ENCODE results near the gene CILP2. TPM values are rescaled to one million over a fixed set of nuclear protein-coding genes. Genes with fewer than 3 reads are reported as not detected.

Gene CILP2, protein sequence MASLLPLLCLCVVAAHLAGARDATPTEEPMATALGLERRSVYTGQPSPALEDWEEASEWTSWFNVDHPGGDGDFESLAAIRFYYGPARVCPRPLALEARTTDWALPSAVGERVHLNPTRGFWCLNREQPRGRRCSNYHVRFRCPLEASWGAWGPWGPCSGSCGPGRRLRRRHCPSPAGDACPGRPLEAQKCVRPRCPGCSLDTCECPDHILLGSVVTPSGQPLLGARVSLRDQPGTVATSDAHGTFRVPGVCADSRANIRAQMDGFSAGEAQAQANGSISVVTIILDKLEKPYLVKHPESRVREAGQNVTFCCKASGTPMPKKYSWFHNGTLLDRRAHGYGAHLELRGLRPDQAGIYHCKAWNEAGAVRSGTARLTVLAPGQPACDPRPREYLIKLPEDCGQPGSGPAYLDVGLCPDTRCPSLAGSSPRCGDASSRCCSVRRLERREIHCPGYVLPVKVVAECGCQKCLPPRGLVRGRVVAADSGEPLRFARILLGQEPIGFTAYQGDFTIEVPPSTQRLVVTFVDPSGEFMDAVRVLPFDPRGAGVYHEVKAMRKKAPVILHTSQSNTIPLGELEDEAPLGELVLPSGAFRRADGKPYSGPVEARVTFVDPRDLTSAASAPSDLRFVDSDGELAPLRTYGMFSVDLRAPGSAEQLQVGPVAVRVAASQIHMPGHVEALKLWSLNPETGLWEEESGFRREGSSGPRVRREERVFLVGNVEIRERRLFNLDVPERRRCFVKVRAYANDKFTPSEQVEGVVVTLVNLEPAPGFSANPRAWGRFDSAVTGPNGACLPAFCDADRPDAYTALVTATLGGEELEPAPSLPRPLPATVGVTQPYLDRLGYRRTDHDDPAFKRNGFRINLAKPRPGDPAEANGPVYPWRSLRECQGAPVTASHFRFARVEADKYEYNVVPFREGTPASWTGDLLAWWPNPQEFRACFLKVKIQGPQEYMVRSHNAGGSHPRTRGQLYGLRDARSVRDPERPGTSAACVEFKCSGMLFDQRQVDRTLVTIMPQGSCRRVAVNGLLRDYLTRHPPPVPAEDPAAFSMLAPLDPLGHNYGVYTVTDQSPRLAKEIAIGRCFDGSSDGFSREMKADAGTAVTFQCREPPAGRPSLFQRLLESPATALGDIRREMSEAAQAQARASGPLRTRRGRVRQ
- total RNA-seq (ENCODE audit: unreplicated experiment): 40.9 TPM
- long read RNA-seq, full-length matches to known transcripts: 3 of 5 reads
- long read RNA-seq, partial matches to known transcripts: 1 of 5 reads
- long read RNA-seq, other reads (novel, unspliced or antisense): 1 of 5 reads

DNA sequence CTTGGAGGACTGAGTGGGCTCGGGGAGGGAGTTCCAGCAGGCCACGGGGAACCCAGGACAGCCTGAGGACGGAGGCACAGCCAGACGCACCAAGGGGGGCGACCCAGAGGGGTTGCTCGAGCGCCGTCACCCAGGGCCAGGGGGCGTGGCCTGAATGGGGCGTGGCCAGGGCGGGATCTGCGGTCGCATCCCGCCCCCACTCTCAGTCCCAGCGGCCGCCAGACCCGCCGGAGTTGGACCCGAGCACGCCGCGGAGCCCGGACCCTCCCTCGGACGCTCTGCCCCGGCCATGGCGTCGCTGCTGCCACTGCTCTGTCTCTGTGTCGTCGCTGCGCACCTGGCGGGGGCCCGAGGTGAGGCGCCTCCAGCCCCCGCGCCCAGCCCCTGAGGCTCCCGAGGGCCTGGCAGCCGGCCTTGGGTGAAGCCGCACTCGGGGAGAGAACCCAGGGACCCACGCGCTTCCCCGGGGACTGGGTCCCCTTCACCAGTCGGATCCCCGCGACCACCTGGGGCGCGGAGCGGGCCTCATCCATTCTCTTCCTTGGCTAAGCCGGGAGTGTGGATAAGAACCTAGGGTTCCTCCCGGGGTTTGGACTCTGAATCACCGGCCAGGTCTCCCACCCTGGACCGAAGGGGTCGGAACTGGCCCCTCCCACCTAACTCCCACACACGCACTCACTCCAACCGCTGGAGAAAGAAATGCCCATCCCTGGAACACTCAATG is at the start of gene CILP2:
Gene CILP2, plus strand, starts transcription at position 205 of the 724 bp plus-strand sequence. Its CDS starts 85 bp downstream, at position 290.
- Mint-ChIP-seq H3K27ac (ENCODE audit: unreplicated experiment) (peak within 1 kb of the TSS; percentile 57), H3K9me3 (ENCODE audit: unreplicated experiment) (peaks cover 11% of the 10 kb centered on the region), H3K27me3 (ENCODE audit: unreplicated experiment) (peaks cover 31% of the 10 kb centered on the region), H3K36me3 (ENCODE audit: unreplicated experiment) (no peaks in the 10 kb centered on the region), H3K4me1 (ENCODE audit: low read depth, unreplicated experiment) (peaks cover 16% of the 10 kb centered on the region), H3K4me3 (ENCODE audit: unreplicated experiment) (peak within 1 kb of the TSS; percentile 84)
- TF ChIP-seq, protein P1, sequence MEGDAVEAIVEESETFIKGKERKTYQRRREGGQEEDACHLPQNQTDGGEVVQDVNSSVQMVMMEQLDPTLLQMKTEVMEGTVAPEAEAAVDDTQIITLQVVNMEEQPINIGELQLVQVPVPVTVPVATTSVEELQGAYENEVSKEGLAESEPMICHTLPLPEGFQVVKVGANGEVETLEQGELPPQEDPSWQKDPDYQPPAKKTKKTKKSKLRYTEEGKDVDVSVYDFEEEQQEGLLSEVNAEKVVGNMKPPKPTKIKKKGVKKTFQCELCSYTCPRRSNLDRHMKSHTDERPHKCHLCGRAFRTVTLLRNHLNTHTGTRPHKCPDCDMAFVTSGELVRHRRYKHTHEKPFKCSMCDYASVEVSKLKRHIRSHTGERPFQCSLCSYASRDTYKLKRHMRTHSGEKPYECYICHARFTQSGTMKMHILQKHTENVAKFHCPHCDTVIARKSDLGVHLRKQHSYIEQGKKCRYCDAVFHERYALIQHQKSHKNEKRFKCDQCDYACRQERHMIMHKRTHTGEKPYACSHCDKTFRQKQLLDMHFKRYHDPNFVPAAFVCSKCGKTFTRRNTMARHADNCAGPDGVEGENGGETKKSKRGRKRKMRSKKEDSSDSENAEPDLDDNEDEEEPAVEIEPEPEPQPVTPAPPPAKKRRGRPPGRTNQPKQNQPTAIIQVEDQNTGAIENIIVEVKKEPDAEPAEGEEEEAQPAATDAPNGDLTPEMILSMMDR (IDR thresholded peaks at IDR 0.05; ENCODE audit: partially characterized antibody, unreplicated experiment): no peak
- peak; percentile 87 for DNase-seq

DNA sequence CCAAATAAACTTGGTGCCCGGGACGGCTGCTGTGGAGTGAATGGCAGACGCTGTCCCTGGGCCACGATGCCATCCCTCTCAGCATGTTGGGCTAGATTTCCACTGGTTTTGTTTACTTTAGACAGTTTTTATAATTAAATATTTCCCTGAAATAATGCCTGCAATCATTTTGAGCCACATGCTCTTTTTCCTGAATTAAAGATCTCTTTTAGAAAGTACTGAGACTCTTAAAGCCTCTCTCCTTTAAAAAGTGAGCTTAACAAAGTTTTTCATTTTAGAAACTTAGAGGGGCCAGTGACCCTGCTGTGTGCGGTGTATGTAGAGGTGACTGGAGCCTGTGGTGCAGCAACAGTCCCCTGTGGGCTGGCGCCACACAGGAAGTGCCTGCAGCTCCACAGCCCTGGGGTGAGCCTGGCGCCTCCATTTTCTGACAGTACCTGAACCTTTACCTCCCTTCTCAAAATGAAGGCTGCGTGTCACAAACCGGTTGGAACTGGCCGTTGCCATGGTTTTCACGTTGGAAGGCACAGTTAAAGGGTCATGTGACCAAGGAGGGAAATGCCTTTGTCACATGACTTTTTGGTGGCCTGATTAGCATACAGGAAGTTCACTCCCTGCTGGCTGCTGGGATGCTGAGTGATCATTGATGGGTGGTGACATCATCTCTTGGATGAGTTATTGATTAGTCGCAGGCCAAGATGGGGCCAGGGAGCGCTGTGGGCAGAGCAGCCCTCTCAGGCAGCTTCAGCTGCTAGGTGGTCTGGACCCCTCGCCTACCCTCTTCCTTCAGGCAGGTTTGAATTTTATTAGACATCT is 49.0 kb upstream of the CILP2 start:
- H3K9me3 Mint-ChIP-seq (ENCODE audit: unreplicated experiment): peaks cover 32% of the 10 kb centered on the region
- TF ChIP-seq, protein P1 (IDR thresholded peaks at IDR 0.05; ENCODE audit: partially characterized antibody, unreplicated experiment): no peak
- peak overlapping the region; percentile 80 for H3K4me3 Mint-ChIP-seq (ENCODE audit: unreplicated experiment)
- H3K27ac Mint-ChIP-seq (ENCODE audit: unreplicated experiment): peak overlapping the region; percentile 100
- no peaks in the 10 kb centered on the region for H3K36me3 Mint-ChIP-seq (ENCODE audit: unreplicated experiment)
- H3K4me1 Mint-ChIP-seq (ENCODE audit: low read depth, unreplicated experiment): peaks cover 53% of the 10 kb centered on the region
- peak; percentile 80 for DNase-seq
- H3K27me3 Mint-ChIP-seq (ENCODE audit: unreplicated experiment): peaks cover 31% of the 10 kb centered on the region

DNA sequence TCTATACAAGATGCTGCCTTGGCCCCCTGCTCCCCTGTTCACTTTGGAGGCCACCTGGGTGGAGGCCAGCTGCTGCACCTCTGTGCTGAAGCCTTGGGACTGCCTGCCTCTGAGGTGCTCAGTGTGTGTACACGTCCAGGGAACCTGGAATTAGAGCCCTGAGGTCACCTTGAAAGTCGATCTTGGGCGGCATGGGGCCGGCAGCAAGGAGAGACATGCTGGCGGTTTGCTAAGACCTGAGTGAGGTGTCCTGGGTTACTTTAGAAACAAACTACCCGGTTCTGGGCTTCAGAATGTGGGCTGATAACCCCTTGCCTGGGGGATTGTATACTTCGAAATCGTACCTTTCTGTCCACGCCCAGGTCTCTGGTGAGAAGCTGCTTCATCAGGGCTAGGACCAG is 48.3 kb upstream of the CILP2 start:
- TF ChIP-seq, protein P1 (IDR thresholded peaks at IDR 0.05; ENCODE audit: partially characterized antibody, unreplicated experiment): no peak
- Mint-ChIP-seq H3K9me3 (ENCODE audit: unreplicated experiment) (peaks cover 32% of the 10 kb centered on the region), H3K4me3 (ENCODE audit: unreplicated experiment) (peak overlapping the region; percentile 80), H3K27ac (ENCODE audit: unreplicated experiment) (peak overlapping the region; percentile 100), H3K4me1 (ENCODE audit: low read depth, unreplicated experiment) (peaks cover 52% of the 10 kb centered on the region), H3K36me3 (ENCODE audit: unreplicated experiment) (no peaks in the 10 kb centered on the region), H3K27me3 (ENCODE audit: unreplicated experiment) (peaks cover 30% of the 10 kb centered on the region)
- DNase-seq: no peak
